Inferior parietal cortex (tissue), 1 donor: Measurements from ENCODE around the gene KCNK3.
"Not testable (repeated sequence)": the region's sequence is repeated elsewhere in the genome, so short reads cannot be mapped to it uniquely, and the experiment has no call there.

Experiments used
- DNase-seq: peaks from one replicate; pipeline ENCODE4 v3.0.0-alpha.2; 2016; ENCODE audit errors: extremely low spot score

KCNK3 gene

GRCh38 chr2:26665296-26665695, 27.2 kb upstream of the KCNK3 start:
- DNase-seq: not testable (repeated sequence)

GRCh38 chr2:26666671-26667070, 25.9 kb upstream of the KCNK3 start:
- no peak for DNase-seq

- no peak for DNase-seq
Measured at GRCh38 chr2:26668041-26668440, 24.5 kb upstream of the KCNK3 start.

- no peak for DNase-seq
Measured at GRCh38 chr2:26668856-26669750, 23.4 kb upstream of the KCNK3 start.

GRCh38 chr2:26670171-26670570, 22.4 kb upstream of the KCNK3 start:
- no peak for DNase-seq

GRCh38 chr2:26670931-26671460, 21.5 kb upstream of the KCNK3 start:
- DNase-seq: no peak

- DNase-seq: no peak
Measured at GRCh38 chr2:26671691-26672090, 20.8 kb upstream of the KCNK3 start.

- no peak for DNase-seq
Measured at GRCh38 chr2:26672112-26672817, 20.3 kb upstream of the KCNK3 start.

GRCh38 chr2:26672818-26673393, 19.6 kb upstream of the KCNK3 start:
- no peak for DNase-seq

- no peak for DNase-seq
Measured at GRCh38 chr2:26674002-26674751, 18.3 kb upstream of the KCNK3 start.

GRCh38 chr2:26674771-26675170, 17.8 kb upstream of the KCNK3 start:
- no peak for DNase-seq

GRCh38 chr2:26675651-26676255, 16.8 kb upstream of the KCNK3 start:
- DNase-seq: no peak

GRCh38 chr2:26678035-26678434, 14.5 kb upstream of the KCNK3 start:
- no peak for DNase-seq

- no peak for DNase-seq
Measured at GRCh38 chr2:26679867-26680266, 12.7 kb upstream of the KCNK3 start.

- no peak for DNase-seq
Measured at GRCh38 chr2:26681656-26682055, 10.9 kb upstream of the KCNK3 start.

GRCh38 chr2:26682155-26682554, 10.4 kb upstream of the KCNK3 start:
- no peak for DNase-seq

GRCh38 chr2:26683583-26683982, 8.9 kb upstream of the KCNK3 start:
- DNase-seq: no peak

- DNase-seq: no peak
Measured at GRCh38 chr2:26685341-26685740, 7.2 kb upstream of the KCNK3 start.

GRCh38 chr2:26685989-26686839, 6.3 kb upstream of the KCNK3 start:
- no peak for DNase-seq

GRCh38 chr2:26687328-26687727, 5.2 kb upstream of the KCNK3 start:
- DNase-seq: no peak
